SK-N-SH (cell line): ENCODE measurements around the gene SLC35G6. TPM values are rescaled to one million over a fixed set of nuclear protein-coding genes. Genes with fewer than 3 reads are reported as not detected.

Source experiments
- CTCF ChIA-PET: fragments of 300-600, 350-600 bp; formaldehyde crosslinking; extraction: SDS; loops from one replicate; lab custom pipeline; 2021; lab: Yijun Ruan, JAX
- POLR2A ChIA-PET: fragments of 350-600 bp; sonication (Branson Sonifier 250); formaldehyde crosslinking; extraction: SDS; loops from one replicate; lab custom pipeline; 2020; ENCODE audit warnings: antibody characterized with exemption, inconsistent platforms; lab: Yijun Ruan, JAX
- DNase-seq: peaks from one replicate; pipeline ENCODE4 v3.0.0; 2012
- H2AFZ ChIP-seq: fragments of 200-600 bp; sonication (generic); 2 replicates; pipeline ENCODE4 v1.8.1; 2016; ENCODE audit warnings: antibody characterized with exemption, mild to moderate bottlenecking, low read depth
- H3F3A ChIP-seq: fragments of 200-600 bp; sonication (generic); replicated peaks from 2 replicates; pipeline ENCODE3; 2016; ENCODE audit warnings: antibody characterized with exemption, mild to moderate bottlenecking; ENCODE audit not compliant: insufficient read depth
- H3K27ac ChIP-seq, 2 experiments: fragments of 200-500 bp in 1 of 2; fragments of 200-600 bp in 1 of 2; sonication (Bioruptor generic) in 1 of 2; sonication (generic), shearing (Covaris generic) in 1 of 2; 2 replicates each; pipeline versions ENCODE4 v1.5.1 to v1.6.1; 2014 to 2016; ENCODE audit warnings: low read depth in 2 of 2, inconsistent platforms in 1 of 2, low read length in 1 of 2, mild to moderate bottlenecking in 1 of 2, mixed read lengths in 1 of 2
- H3K27me3 ChIP-seq: fragments of 200-600 bp; sonication (generic), shearing (Covaris generic); 2 replicates; pipeline ENCODE4 v1.6.1; 2016; ENCODE audit warnings: mixed run types; ENCODE audit not compliant: insufficient read depth
- H3K36me3 ChIP-seq, 2 experiments: fragments of 200-500 bp in 1 of 2; fragments of 200-600 bp in 1 of 2; sonication (Bioruptor generic) in 1 of 2; sonication (generic) in 1 of 2; replicated peaks in 1 of 2; 2 replicates each; pipeline versions ENCODE3 to v1.5.1; 2014 to 2016; ENCODE audit warnings: low read length in 1 of 2, mild to moderate bottlenecking in 1 of 2; ENCODE audit not compliant: insufficient read depth in 2 of 2, control insufficient read depth in 1 of 2
- H3K4me1 ChIP-seq, 2 experiments: fragments of 200-500 bp in 1 of 2; fragments of 200-600 bp in 1 of 2; sonication (Bioruptor generic) in 1 of 2; sonication (generic), shearing (Covaris generic) in 1 of 2; 2 replicates each; pipeline versions ENCODE4 v1.5.1 to v1.6.1; 2014 to 2016; ENCODE audit warnings: low read depth in 1 of 2, low read length in 1 of 2, mixed run types in 1 of 2; ENCODE audit not compliant: insufficient read depth in 2 of 2, control insufficient read depth in 1 of 2
- H3K4me2 ChIP-seq: fragments of 200-600 bp; sonication (generic), shearing (Covaris generic); 2 replicates; pipeline ENCODE4 v1.6.1; 2017; ENCODE audit warnings: mixed run types
- H3K4me3 ChIP-seq, 2 experiments: fragments of 200-500 bp in 1 of 2; fragments of 200-600 bp in 1 of 2; sonication (Bioruptor generic) in 1 of 2; sonication (generic), shearing (Covaris generic) in 1 of 2; 2 replicates each; pipeline versions ENCODE4 v1.5.1 to v1.8.1; 2014 to 2016; ENCODE audit warnings: low read depth in 2 of 2, inconsistent platforms in 1 of 2, low read length in 1 of 2, mild to moderate bottlenecking in 1 of 2, mixed read lengths in 1 of 2, moderate library complexity in 1 of 2
- H3K79me2 ChIP-seq: fragments of 200-600 bp; sonication (generic); 2 replicates; pipeline ENCODE4 v1.8.1; 2017; ENCODE audit warnings: mild to moderate bottlenecking; ENCODE audit not compliant: insufficient read depth
- H3K9ac ChIP-seq: fragments of 200-600 bp; sonication (generic); 2 replicates; pipeline ENCODE4 v1.6.1; 2017; ENCODE audit warnings: mixed run types
- H3K9me2 ChIP-seq: fragments of 200-600 bp; sonication (generic); 2 replicates; pipeline ENCODE4 v1.6.1; 2017; ENCODE audit warnings: mixed run types
- H3K9me3 ChIP-seq: fragments of 200-600 bp; sonication (generic); 2 replicates; pipeline ENCODE4 v1.6.1; 2017; ENCODE audit warnings: mixed run types, mild to moderate bottlenecking, moderate library complexity
- H4K20me1 ChIP-seq: fragments of 200-600 bp; sonication (generic); 2 replicates; pipeline ENCODE4 v1.6.1; 2017; ENCODE audit warnings: mild to moderate bottlenecking, mixed run types; ENCODE audit not compliant: insufficient read depth
- CHD2 ChIP-seq: fragments of 150-350 bp; IDR thresholded peaks from 2 replicates; pipeline ENCODE4 v1.6.1; 2018; ENCODE audit warnings: low read length; ENCODE audit not compliant: partially characterized antibody
- ELF1 ChIP-seq: IDR thresholded peaks from 2 replicates; pipeline ENCODE4 v1.4.0; 2012
- EP300 ChIP-seq, 2 experiments: IDR thresholded peaks; 2 replicates each; pipeline versions ENCODE4 v1.4.0 to v1.6.1; 2012; ENCODE audit warnings: borderline replicate concordance in 1 of 2, low read depth in 1 of 2, low read length in 1 of 2
- FOSL2 ChIP-seq: IDR thresholded peaks from 2 replicates; pipeline ENCODE4 v1.4.0; 2012; ENCODE audit warnings: low read depth, mild to moderate bottlenecking, moderate library complexity, borderline replicate concordance
- FOXJ3 ChIP-seq: sonication (generic); formaldehyde crosslinking; IDR thresholded peaks from 2 replicates; pipeline ENCODE4 v1.5.1; 2020; ENCODE audit warnings: mild to moderate bottlenecking, missing genetic modification reagents
- GABPA ChIP-seq: IDR thresholded peaks from 2 replicates; pipeline ENCODE4 v1.4.0; 2012; ENCODE audit warnings: low read depth, mild to moderate bottlenecking
- MEF2A ChIP-seq: IDR thresholded peaks from 2 replicates; pipeline ENCODE4 v1.4.0; 2012; ENCODE audit warnings: low read depth, borderline replicate concordance
- MXI1 ChIP-seq: IDR thresholded peaks from 2 replicates; pipeline ENCODE4 v1.6.1; 2012; ENCODE audit warnings: mild to moderate bottlenecking, low read depth, low read length, improper control_type of control experiment
- PBX3 ChIP-seq: IDR thresholded peaks from 2 replicates; pipeline ENCODE4; 2012
- POLR2AphosphoS5 ChIP-seq: IDR thresholded peaks from 2 replicates; pipeline ENCODE4 v1.6.1; 2012; ENCODE audit warnings: low read depth, low read length
- RCOR1 ChIP-seq: fragments of 150-350 bp; IDR thresholded peaks from 2 replicates; pipeline ENCODE4 v1.6.1; 2017; ENCODE audit warnings: antibody characterized with exemption, low read length
- REST ChIP-seq: IDR thresholded peaks from 2 replicates; pipeline ENCODE4 v1.6.1; 2012; ENCODE audit warnings: mild to moderate bottlenecking, low read depth, low read length, moderate library complexity
- RXRA ChIP-seq: IDR thresholded peaks from 2 replicates; pipeline ENCODE4 v1.4.0; 2012; ENCODE audit warnings: low read depth, mild to moderate bottlenecking, borderline replicate concordance
- SIN3A ChIP-seq: IDR thresholded peaks from 2 replicates; pipeline ENCODE4 v1.6.1; 2012; ENCODE audit warnings: low read depth, mild to moderate bottlenecking, low read length, moderate library complexity, borderline replicate concordance
- TAF1 ChIP-seq: IDR thresholded peaks from 2 replicates; pipeline ENCODE4 v1.6.1; 2012; ENCODE audit warnings: low read depth, mild to moderate bottlenecking, low read length, moderate library complexity, borderline replicate concordance
- TCF12 ChIP-seq: IDR thresholded peaks from 2 replicates; pipeline ENCODE4 v1.4.0; 2012
- USF1 ChIP-seq: IDR thresholded peaks from 2 replicates; pipeline ENCODE4 v1.4.0; 2012; ENCODE audit warnings: low read depth, borderline replicate concordance
- USF2 ChIP-seq: fragments of 150-350 bp; IDR thresholded peaks from 2 replicates; pipeline ENCODE4 v1.6.1; 2017; ENCODE audit warnings: antibody characterized with exemption, low read length, low read depth, borderline replicate concordance
- WGBS: methylation state at CpG from one replicate; pipeline ENCODE4 v1.1.6; 2017; ENCODE audit warnings: low lambda C conversion rate; 5-methylcytosine and 5-hydroxymethylcytosine counted together
- polyA plus RNA-seq, 3 experiments: library from polyadenylated mRNA; depleted of rRNA; stranded (reverse); fragments of >200 nt; gene quantifications; 2 replicates each; pipeline ENCODE4 v1.2.3, GENCODE V29; 2012

Gene SLC35G6
- polyA plus RNA-seq, 1 of the 3 experiments (the other 2 are of a cell fraction) = not detected

- H3K4me3 ChIP-seq = no peak overlapping the region
- H3K27ac ChIP-seq = no peak overlapping the region
- H3K79me2 ChIP-seq = peaks cover 30% of the 10 kb centered on the region
- peaks cover 4 to 32% of the 10 kb centered on the region in 2 experiments for H3K36me3 ChIP-seq
- H3K4me2 ChIP-seq = no peak overlapping the region
- 0 out of 2 replicates have a peak, but pooled peaks cover 7% of the 10 kb centered on the region for H4K20me1 ChIP-seq
- WGBS = 97% methylated on average over 9 of the region's 9 CpGs
- ChIA-PET POLR2A (interaction anchor here (0.7 kb wide), 1 partner anchor 15 kb away, joined by 3 read pairs; the partner anchor contains the start of gene ZBTB4), CTCF (interaction anchor here (1.1 kb wide), 1 partner anchor 16 kb away, joined by 3 read pairs; the partner anchor contains the start of gene ZBTB4)
- peaks cover 11% of the 10 kb centered on the region for H3F3A ChIP-seq
- no peak overlapping the region for H2AFZ ChIP-seq
- no peak overlapping the region for H3K9ac ChIP-seq
- TF ChIP-seq EP300 (IDR thresholded peaks at IDR 0.05; ENCODE audit: borderline replicate concordance in 1 of 2, low read depth in 1 of 2, low read length in 1 of 2) = no peak
- TF ChIP-seq RXRA = no peak
- TF ChIP-seq RCOR1 = no peak
- no peak for TF ChIP-seq MXI1
- no peak for TF ChIP-seq SIN3A
- TF ChIP-seq MEF2A = no peak
- TF ChIP-seq FOXJ3 (CRISPR knock-in tag) = no peak
- no peak for TF ChIP-seq POLR2AphosphoS5
- TF ChIP-seq CHD2 = no peak
- TF ChIP-seq TCF12 = no peak
- TF ChIP-seq GABPA = no peak
- no peak for TF ChIP-seq USF2
- TF ChIP-seq USF1 = no peak
- no peak for TF ChIP-seq ELF1
- TF ChIP-seq REST = no peak
- no peak for TF ChIP-seq TAF1
- no peak for TF ChIP-seq PBX3
- TF ChIP-seq FOSL2 = no peak
- DNase-seq = no peak
- peaks cover 4 to 12% of the 10 kb centered on the region in 2 experiments; a peak in 1 of 4 replicates for H3K4me1 ChIP-seq
- no peaks in the 10 kb centered on the region for H3K9me3 ChIP-seq
- H3K9me2 ChIP-seq = no peaks in the 10 kb centered on the region
- no peaks in the 10 kb centered on the region for H3K27me3 ChIP-seq
These were observed 17.2 kb upstream of the SLC35G6 start for GRCh38 chr17:7464081-7464480.
